Cardiac muscle cell (in vitro differentiated cells and primary cell): ENCODE data around the gene MPL. TPM values are rescaled to one million over a fixed set of nuclear protein-coding genes. Genes with fewer than 3 reads are reported as not detected.

Experiments
- DNase-seq, 2 donors: peaks; one replicate each; pipeline versions ENCODE4 v3.0.0 to v3.0.0-alpha.2; 2010 to 2017; ENCODE audit warnings: low read depth in 1 of 2, low spot score in 1 of 2
- H3K27ac ChIP-seq: fragments of 200-600 bp; sonication (generic); 2 replicates; pipeline ENCODE4 v1.5.1; 2016
- H3K27me3 ChIP-seq: fragments of 200-600 bp; sonication (generic); 2 replicates; pipeline ENCODE4 v1.6.0; 2016; ENCODE audit warnings: control low read depth
- H3K36me3 ChIP-seq: fragments of 200-600 bp; sonication (generic); 2 replicates; pipeline ENCODE4 v1.5.1; 2016; ENCODE audit warnings: control low read depth
- H3K4me1 ChIP-seq: fragments of 200-600 bp; sonication (generic); 2 replicates; pipeline ENCODE4 v1.8.1; 2017; ENCODE audit warnings: low read depth, mild to moderate bottlenecking, mixed run types
- H3K4me3 ChIP-seq: fragments of 200-600 bp; sonication (generic); 2 replicates; pipeline ENCODE4 v1.5.1; 2016; ENCODE audit warnings: mild to moderate bottlenecking
- H3K9me3 ChIP-seq: fragments of 200-600 bp; sonication (generic); 2 replicates; pipeline ENCODE4 v1.5.1; 2017; ENCODE audit warnings: low read depth, mild to moderate bottlenecking, control low read depth
- polyA plus RNA-seq: library from polyadenylated mRNA; unstranded; fragments of >200 nt; fragmentation: Nextera tagmentation; extraction: Ambion mirVana; gene quantifications from 2 replicates; pipeline ENCODE4 v1.2.1, GENCODE V29; 2016
- total RNA-seq: library from RNA; depleted of rRNA; stranded (reverse); fragments of >200 nt; gene quantifications from 2 replicates; pipeline ENCODE4 v1.2.3, GENCODE V29; 2016
- TF ChIP-seq, protein P1 (sequence below): IDR thresholded peaks from 2 replicates; pipeline ENCODE4 v1.5.1; 2012; ENCODE audit warnings: low read depth, mild to moderate bottlenecking, low read length

Gene MPL
- total and polyA plus RNA-seq, 2 experiments from 2014 or later = not detected

DNA sequence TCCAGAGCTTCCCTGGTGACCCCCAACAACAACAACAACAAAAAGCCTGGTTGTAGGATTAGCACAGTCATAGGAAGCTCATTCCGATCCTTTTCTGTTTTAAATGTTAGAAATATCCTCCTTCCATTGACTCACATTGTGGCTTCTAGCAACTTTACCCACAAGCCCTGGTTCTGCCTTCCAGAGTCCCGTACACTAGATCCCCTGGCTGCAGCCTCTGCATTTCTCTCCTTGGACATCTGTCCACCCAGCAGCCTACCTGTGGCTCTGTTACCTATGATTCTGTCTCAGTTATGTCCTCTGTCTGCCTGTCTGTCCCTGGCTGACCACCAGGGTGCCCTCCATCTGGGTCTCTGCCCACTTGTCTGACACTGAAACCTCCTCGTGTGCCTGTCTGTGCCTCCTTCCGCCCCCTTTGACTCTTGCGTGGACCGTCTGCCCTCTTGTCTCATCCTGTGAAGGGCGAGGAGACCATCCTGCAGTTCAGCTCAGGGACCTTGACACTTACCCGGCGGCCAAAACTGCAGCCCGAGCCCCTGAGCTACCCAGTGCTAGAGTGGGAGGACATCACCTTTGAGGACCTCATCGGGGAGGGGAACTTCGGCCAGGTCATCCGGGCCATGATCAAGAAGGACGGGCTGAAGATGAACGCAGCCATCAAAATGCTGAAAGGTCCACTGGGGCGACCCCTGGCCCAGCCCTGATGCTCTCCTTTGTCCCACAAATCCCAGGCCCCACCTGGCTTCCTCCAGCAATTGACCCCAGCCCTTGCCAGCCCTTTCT lies 20.7 kb upstream of the MPL start:
- Histone ChIP-seq H3K27ac (no peak overlapping the region), H3K27me3 (no peaks in the 10 kb centered on the region), H3K9me3 (no peaks in the 10 kb centered on the region), H3K36me3 (no peaks in the 10 kb centered on the region), H3K4me1 (no peaks in the 10 kb centered on the region), H3K4me3 (no peak overlapping the region)
- TF ChIP-seq, protein P1, sequence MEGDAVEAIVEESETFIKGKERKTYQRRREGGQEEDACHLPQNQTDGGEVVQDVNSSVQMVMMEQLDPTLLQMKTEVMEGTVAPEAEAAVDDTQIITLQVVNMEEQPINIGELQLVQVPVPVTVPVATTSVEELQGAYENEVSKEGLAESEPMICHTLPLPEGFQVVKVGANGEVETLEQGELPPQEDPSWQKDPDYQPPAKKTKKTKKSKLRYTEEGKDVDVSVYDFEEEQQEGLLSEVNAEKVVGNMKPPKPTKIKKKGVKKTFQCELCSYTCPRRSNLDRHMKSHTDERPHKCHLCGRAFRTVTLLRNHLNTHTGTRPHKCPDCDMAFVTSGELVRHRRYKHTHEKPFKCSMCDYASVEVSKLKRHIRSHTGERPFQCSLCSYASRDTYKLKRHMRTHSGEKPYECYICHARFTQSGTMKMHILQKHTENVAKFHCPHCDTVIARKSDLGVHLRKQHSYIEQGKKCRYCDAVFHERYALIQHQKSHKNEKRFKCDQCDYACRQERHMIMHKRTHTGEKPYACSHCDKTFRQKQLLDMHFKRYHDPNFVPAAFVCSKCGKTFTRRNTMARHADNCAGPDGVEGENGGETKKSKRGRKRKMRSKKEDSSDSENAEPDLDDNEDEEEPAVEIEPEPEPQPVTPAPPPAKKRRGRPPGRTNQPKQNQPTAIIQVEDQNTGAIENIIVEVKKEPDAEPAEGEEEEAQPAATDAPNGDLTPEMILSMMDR = peak; percentile 18
- DNase-seq = no peak

DNA sequence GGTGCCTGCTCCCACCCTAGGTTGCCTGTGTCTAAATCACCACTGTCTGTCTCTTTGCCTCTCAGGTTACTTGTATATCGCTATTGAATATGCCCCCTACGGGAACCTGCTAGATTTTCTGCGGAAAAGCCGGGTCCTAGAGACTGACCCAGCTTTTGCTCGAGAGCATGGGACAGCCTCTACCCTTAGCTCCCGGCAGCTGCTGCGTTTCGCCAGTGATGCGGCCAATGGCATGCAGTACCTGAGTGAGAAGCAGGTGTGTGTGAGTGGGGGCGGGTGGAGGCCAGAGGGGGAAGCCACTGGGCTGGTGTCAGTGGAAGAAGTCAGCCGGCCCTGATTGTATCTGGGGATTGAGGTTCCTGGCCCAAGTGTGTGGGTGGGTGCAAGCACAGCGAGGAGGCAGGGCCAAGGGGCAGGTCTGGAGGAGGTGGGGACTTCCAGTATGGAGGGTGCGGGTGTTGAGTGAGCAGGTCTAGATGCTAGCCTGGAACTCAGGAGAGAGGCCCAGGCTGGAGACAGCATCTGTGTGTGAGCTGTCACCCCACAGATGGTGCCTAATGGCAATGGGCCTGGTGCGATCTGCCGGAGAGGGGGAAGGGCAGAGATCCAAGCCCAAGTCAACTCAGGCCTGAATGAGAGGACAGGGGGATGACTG lies 19.7 kb upstream of the MPL start:
- Histone ChIP-seq H3K9me3 (no peaks in the 10 kb centered on the region), H3K4me1 (no peaks in the 10 kb centered on the region), H3K27me3 (no peaks in the 10 kb centered on the region), H3K36me3 (no peaks in the 10 kb centered on the region), H3K4me3 (no peak overlapping the region), H3K27ac (no peak overlapping the region)
- TF ChIP-seq, protein P1 = no peak
- no peak for DNase-seq

- Histone ChIP-seq H3K9me3 (no peaks in the 10 kb centered on the region), H3K36me3 (no peaks in the 10 kb centered on the region), H3K27me3 (no peaks in the 10 kb centered on the region), H3K4me3 (no peak overlapping the region), H3K27ac (no peak overlapping the region), H3K4me1 (no peaks in the 10 kb centered on the region)
- no peak for DNase-seq
- TF ChIP-seq, protein P1 = no peak
Measured at GRCh38 chr1:43318831-43319230, 18.8 kb upstream of the MPL start.

GRCh38 chr1:43319288-43319687 lies 18.3 kb upstream of the MPL start:
- H3K27me3 ChIP-seq = no peaks in the 10 kb centered on the region
- no peak for DNase-seq
- H3K9me3 ChIP-seq = no peaks in the 10 kb centered on the region
- H3K4me3 ChIP-seq = no peak overlapping the region
- TF ChIP-seq, protein P1 = no peak
- H3K36me3 ChIP-seq = no peaks in the 10 kb centered on the region
- no peaks in the 10 kb centered on the region for H3K4me1 ChIP-seq
- H3K27ac ChIP-seq = no peak overlapping the region

DNA sequence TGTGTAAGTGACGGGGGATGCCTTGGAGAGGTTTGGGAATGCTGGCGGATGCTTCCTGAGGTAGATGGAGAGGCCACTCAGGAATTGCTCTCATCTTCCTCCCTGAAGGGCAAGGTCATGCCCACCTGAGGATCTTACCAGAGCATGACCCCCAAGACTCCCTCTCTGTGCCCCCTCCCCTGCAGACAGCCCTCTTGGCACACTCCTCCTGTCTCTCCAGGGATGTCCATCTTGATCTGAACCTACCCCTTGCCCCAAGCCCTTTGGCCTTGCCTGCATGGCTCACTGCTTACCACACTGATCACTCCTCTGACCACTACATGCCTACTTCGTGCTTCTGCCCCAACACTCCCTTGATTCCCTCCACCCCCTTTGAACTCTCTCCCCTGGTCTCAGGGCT lies 17.9 kb upstream of the MPL start:
- no peak overlapping the region for H3K4me3 ChIP-seq
- DNase-seq = no peak
- H3K4me1 ChIP-seq = no peaks in the 10 kb centered on the region
- no peak overlapping the region for H3K27ac ChIP-seq
- no peaks in the 10 kb centered on the region for H3K36me3 ChIP-seq
- H3K9me3 ChIP-seq = no peaks in the 10 kb centered on the region
- TF ChIP-seq, protein P1 = no peak
- H3K27me3 ChIP-seq = no peaks in the 10 kb centered on the region
